ENCODE data around the gene IQGAP3. TPM values are rescaled to one million over a fixed set of nuclear protein-coding genes. Genes with fewer than 3 reads are reported as not detected.

The IQGAP3 gene
- total RNA-seq, 1 donor from 2014 or later = 65.0 TPM

- TF ChIP-seq CTCF (conservative IDR thresholded peaks at IDR 0.05; ENCODE audit: low read depth, low read length) = peak; percentile 56
- DNase-seq (ENCODE audit: low read depth) = peak; percentile 33
- peak overlapping the region; percentile 98 for H3K4me3 ChIP-seq (ENCODE audit: low read depth, low read length)
Measured at GRCh38 chr1:156500793-156501506, 71.4 kb downstream of the IQGAP3 start.

- H3K4me3 ChIP-seq (ENCODE audit: low read depth, low read length) = peak within 1 kb of the TSS; percentile 98
- TF ChIP-seq CTCF (conservative IDR thresholded peaks at IDR 0.05; ENCODE audit: low read depth, low read length) = no peak
- no peak for DNase-seq (ENCODE audit: low read depth)
Measured at GRCh38 chr1:156500543-156500792, 71.9 kb downstream of the IQGAP3 start, which contains the start of gene MEF2D. TSS of gene MEF2D (minus strand) at chr1:156500775. CDS start at chr1:156483292, 17,483 bp downstream.

- TF ChIP-seq CTCF (conservative IDR thresholded peaks at IDR 0.05; ENCODE audit: low read depth, low read length) = no peak
- peak overlapping the region; percentile 98 for H3K4me3 ChIP-seq (ENCODE audit: low read depth, low read length)
- no peak for DNase-seq (ENCODE audit: low read depth)
Measured at GRCh38 chr1:156499842-156500542, 72.4 kb downstream of the IQGAP3 start.

- H3K4me3 ChIP-seq (ENCODE audit: low read depth, low read length) = peak overlapping the region; percentile 98
- TF ChIP-seq CTCF (conservative IDR thresholded peaks at IDR 0.05; ENCODE audit: low read depth, low read length) = no peak
- no peak for DNase-seq (ENCODE audit: low read depth)
Measured at GRCh38 chr1:156499194-156499841, 73.0 kb downstream of the IQGAP3 start.

- TF ChIP-seq CTCF (conservative IDR thresholded peaks at IDR 0.05; ENCODE audit: low read depth, low read length) = no peak
- H3K4me3 ChIP-seq (ENCODE audit: low read depth, low read length) = peak overlapping the region; percentile 98
- DNase-seq (ENCODE audit: low read depth) = no peak
Measured at GRCh38 chr1:156498432-156499193, 73.8 kb downstream of the IQGAP3 start.

GRCh38 chr1:156497743-156498431 is 74.5 kb downstream of the IQGAP3 start:
- H3K4me3 ChIP-seq (ENCODE audit: low read depth, low read length) = peak overlapping the region; percentile 98
- no peak for TF ChIP-seq CTCF (conservative IDR thresholded peaks at IDR 0.05; ENCODE audit: low read depth, low read length)

More at GRCh38 chr1:156497743-156498431, 74.5 kb downstream of the IQGAP3 start:
- DNase-seq (ENCODE audit: low read depth) = no peak
